GM19099 (cell line): ENCODE data around the gene LMF1.

ENCODE experiments used
- POLR2A ChIP-seq: IDR thresholded peaks from 3 replicates; pipeline ENCODE4 v1.6.1; 2011; ENCODE audit warnings: low read depth; ENCODE audit not compliant: insufficient read length; ENCODE audit errors: extremely low read depth

LMF1 gene

DNA sequence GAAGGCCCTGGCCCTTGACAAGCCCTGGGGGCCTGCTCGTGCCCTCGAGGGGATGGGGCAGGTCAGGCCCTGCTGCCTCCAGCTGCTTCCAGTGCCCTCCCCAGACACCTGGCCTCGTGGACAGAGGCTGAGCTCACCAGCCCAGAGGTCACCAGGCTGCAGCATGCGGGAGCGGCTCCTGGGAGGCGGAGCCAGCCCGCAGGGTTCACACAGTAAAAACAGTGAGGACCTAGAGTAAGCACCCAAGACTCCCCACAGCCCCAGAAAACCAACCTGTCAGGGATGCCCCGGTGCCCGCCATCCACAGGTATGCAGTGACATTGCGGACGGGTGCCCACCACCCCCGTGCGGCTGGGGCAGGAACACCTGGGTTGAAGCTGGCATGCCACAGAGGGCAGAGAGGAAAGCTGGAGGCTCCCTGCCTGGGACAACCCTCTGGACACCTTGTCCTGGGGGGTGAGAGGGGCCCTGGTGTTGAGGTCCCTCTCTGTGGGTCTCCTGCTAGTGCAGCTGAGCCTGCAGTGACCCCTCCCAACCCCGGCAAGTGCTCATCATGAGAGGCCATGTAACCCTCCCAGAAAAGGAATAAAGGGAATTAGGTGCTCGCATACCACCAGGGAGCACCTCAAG is 62.1 kb downstream of the LMF1 start:
- TF ChIP-seq POLR2A = no peak

DNA sequence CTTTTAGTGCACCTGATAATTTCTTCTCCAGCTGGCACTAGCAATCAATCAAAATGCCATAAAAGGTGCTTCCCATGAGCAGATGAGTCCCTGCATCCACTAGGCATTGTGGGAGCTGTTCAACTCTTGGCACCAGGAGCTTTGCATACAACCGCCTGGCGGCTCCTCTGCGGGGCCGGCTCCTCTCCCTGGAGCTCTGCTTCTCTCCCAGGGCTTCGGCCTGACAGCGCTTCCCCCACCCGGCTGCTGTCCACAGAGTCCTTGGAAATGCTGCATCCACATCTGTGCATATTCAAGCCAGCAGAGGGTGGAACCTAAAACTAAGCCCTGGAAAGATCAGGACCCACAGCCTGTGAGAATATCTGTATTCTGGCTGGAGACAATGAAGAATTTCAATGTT is 62.9 kb downstream of the LMF1 start:
- no peak for TF ChIP-seq POLR2A

DNA sequence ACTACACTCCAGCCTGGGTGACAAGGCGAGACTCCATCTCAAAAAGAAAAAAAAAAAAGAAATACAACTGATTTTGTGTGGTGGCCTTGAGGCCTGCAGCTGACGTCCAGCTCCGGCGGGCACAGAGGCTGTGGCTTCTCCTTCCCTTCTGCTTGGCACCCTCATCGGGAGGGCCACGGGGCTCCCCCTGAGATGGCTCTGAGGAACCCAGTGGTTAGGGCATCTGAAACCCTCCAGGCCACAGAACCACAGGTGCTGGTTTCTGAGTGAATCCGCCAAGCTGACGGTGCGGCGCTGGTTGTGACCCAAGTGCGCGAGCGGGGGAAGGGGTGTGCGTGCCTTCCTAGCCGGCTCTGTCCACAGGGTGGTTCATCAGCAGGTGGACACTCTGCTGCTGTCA is 63.4 kb downstream of the LMF1 start:
- no peak for TF ChIP-seq POLR2A

DNA sequence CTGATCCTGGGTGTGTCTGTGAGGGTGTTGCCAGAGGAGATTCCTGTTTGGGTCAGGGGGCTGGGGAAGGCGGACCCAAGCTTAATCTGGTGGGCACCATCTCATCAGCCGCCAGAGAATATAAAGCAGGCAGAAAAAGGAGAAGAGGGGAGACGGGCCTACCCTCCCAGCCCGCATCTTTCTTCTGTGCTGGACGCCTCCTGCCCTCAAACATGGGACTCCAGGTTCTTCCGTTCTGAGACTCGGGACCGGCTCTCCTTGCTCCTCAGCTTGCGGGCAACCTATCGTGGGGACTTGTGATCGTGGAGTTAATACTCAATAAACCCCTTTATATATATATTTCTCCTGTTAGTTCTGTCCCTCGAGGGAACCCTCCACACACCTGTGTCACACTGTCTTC is 64.5 kb downstream of the LMF1 start:
- TF ChIP-seq POLR2A = no peak

DNA sequence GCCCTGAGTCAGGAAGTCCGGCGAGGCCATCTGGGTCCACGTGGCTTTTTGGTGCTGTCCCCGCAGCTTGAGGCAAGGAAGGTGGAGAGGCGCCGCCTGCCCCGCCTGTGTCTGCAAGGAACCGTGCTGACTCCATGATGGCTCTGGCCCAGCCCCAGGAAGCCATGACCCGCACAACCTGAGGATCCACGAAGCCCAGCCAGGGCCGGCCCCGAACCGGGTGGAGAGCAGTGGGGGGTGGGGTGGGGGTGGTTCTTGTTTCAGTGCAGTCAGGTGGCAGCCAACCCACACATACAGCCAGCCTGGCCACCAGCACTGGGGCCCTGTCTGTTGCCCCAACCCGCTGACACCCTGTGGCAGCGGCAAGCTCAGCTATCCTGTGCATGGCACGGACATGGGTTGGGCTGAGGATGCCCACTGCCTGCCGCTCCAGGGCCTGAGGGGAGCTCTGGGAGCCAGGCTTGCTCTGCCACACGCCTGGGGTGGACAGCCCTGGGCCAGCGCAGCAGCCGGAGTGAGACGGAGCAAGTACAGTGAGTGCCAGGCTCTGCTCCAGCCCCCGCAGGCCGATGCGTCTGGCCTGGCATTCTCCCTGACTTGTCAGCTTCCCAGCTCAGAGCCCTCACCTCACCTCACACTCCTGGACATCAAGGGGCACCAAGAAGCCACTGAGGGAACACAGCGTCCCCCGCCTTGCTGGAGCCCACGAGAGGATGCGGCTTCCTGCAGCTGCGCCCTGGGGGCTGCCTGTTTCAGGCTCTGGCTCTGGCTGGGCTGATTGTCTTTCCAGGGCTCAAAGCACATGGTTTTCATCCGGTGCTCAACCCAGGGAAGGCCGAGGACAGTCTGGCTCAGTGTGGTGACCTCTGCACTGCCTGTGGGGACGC is 68.8 kb downstream of the LMF1 start:
- no peak for TF ChIP-seq POLR2A

DNA sequence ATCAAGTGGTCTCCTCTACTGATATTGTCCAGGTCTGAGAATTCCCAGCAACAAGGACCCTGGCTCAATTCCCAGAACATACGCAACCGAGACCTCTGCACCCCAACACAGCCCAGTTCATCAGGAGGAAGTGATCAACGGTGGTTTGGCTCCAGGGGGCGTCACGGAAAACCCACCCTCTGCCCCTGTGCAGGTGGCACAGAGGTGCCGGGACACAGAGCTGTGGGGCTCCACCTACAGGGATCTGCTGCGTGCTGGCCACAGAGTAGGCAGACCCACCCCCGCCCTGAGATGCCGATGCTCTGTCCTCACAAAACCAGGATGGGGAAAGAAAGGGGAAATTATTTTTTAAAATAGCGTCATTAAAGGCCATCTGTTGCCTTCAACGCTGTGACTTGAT is 69.6 kb downstream of the LMF1 start:
- no peak for TF ChIP-seq POLR2A

DNA sequence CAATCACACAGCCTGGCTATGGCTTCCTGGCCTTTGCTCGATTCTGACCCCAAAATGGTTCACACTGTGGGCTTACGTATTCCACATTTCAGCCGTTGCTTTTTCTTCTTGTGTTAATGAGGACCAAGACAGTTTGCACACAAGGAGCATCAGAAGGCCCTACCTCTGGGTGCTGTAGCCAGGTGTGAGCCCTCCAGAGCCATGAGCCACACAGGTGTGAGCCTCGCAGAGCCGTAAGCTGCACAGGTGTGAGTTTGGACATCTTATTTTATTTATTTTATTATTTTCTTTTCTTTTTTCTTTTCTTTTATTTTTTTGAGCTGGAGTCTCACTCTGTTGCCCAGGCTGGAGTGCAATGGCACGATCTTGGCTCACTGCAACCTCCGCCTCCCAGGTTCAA is 70.6 kb downstream of the LMF1 start:
- no peak for TF ChIP-seq POLR2A

DNA sequence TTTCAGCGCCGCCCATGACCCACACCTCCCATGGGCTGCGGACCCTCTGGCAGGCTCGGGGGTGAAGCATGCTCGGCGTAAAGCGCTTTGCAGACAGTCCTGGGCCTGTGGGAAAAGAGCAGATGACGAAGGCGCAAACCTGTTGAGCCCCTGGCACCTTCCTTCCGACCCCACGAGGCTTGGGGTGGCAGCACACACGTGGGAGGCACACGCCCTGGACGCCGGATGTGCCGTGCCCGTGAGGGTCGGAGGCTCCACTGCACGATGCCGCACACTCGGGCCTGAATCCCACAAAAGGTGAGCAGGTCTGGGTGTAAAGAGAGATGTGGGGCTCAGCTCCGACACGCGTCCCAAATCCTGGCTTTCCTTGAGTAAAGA is 71.1 kb downstream of the LMF1 start:
- TF ChIP-seq POLR2A = no peak

DNA sequence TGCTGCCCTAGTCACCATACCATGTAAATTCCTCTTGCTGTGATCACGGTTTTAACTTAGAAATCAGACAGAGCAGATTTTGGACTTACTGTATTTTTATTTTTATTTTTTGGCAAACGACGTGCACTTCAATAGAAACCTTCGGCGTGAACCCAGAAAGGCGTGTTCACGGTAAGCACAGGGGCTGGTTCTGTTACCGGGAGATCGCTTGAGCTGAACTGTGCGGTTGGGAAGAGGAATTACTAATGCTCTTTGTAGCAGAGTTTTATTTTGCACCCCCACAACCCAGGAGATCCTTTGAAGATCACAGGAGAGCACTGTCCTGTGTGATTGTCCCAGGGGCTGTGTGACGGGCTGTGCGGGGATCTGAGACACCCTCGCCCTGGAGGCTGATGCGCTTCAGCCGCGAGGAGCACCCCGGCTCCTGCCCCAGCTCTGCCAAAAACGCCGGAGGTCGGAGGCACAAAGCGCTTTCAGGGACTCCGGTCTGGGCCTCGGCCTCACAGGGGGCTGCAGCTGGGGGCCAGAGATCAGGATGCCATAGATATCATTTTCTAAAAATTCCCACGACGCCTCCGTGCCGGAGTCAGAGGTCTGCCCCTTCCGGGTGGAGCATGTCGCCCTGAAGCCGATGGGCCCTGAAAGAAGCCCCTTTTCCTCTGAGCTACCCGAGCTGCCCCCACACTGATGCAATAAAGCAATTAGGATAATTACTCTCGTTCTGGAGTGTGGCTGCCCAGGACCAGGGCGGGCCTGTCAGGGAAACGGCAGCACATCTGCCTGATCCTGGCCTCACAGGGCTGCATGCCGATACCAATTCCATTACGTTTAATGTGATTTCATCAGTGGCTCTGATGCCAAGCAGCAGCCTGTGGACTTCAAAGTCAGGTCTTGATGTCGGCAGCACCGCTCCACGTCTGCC is 71.8 kb downstream of the LMF1 start:
- TF ChIP-seq POLR2A = no peak

DNA sequence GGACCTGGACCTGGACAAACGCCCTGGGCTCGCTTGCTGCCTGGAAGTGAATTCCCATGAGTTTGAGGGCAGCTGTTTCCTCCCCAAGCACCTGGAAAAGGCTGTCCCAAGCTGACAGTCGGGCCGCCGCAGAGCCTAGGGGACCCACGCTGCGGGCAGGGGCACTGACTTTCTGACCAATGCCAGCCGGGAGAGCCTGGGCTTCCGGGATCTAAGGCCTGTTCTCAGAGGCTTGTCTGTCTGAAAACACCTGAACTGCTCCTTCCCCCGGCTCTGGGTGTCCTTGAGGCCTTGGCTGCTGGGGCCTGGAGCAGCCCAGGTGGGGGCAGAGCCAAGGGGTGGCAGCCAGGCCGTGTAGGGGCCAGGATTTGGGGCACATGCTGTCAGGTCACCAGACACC is 72.6 kb downstream of the LMF1 start:
- TF ChIP-seq POLR2A = no peak

DNA sequence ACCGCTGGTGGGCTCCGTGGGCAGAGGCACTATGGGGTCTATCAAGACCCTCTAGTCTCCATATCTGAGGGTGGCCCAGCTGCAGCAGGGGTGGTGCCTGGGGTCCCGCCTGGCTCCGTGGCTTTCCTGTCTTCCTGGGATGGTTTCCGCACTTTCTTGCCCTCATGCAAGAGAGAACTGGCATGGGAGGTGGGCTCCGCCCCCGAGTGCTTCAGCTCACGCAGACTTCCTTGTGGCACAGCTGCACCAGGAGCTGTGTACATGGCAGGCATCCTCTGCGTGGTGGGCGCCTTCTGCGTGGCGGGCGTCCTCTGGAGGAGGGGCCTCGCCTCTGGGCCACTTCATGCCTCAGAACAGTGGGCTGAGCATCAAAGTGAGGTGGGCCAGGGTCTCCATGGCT is 73.1 kb downstream of the LMF1 start:
- TF ChIP-seq POLR2A = no peak

DNA sequence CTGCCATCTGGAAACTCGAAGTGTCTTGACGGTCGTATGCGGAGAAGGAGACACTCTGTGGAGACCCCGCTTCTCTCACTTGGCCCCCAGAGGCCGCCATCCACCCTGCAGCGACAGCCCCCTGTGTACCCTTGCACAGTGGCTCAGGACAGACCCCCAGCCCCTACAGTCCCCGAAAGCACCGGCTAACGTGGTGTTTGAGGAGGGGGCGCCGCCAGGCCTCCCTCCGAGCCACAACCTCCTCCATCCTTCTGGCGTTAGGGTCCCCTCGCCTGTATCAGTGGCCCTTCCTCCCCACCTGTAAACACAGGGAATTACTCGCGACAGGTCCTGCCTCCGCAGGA is 73.6 kb downstream of the LMF1 start:
- TF ChIP-seq POLR2A = no peak

DNA sequence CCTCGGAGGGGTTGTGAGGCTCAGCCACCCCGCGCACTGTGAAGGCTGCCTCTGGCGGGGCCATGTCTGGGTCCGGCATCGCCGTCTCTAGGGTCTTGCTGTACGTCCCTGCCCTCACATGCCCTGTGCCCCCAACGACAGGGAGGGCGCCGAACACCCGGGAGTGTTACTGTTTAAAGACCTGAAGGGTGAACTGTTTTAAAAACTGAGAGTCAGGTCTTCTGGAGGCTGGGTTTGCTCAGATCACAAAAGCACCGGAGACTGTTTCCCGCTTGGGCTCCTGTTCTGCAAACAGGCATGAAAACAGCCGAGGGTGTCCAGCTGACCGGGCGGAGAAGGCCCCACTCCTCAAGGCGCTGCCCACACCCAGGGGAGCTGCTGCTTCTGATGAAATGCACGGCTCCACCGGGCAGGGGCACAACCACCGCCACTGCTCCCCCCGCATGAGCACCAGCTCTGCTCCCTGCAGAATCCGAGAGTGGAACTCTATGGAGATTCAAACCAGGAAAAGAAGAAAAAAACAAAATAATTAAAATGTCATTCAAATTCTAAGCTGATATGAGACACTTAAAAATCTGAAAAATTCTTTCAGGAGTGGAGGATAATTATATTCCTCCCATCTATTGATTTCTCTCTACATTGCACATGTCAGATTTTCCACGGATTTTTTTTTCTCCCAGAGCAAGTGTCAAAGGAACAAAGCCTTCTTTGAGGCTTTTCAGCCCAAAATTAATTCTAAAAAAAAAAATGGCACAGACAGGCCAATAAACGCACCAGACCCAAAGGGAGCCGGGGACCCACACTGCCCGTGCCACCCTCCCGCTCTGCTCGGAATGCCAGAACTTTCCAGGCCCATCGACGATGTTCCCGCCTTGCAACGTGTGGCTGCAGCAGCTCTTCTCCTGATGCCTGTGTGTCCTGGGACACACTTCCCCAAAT is 74.3 kb downstream of the LMF1 start:
- no peak for TF ChIP-seq POLR2A

DNA sequence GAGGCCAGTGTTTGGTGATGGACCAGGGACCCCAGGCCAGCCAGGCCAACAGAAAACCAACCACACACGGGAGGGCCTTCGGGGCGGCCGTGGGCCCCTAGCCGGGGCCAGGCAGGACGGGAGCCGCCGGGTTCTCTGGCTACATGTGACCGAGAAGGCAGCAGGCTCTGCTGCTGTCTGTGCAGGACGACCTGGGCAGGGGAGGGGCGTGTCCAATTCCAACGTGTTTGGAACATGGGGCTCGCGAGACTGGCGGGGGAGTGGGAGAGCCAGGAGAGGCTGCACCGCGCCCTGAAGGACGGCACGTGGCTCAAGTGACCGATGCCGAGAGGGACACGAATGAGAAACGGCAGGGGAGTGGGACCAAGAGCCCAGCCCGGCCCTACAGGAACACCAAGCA is 75.4 kb downstream of the LMF1 start:
- no peak for TF ChIP-seq POLR2A

DNA sequence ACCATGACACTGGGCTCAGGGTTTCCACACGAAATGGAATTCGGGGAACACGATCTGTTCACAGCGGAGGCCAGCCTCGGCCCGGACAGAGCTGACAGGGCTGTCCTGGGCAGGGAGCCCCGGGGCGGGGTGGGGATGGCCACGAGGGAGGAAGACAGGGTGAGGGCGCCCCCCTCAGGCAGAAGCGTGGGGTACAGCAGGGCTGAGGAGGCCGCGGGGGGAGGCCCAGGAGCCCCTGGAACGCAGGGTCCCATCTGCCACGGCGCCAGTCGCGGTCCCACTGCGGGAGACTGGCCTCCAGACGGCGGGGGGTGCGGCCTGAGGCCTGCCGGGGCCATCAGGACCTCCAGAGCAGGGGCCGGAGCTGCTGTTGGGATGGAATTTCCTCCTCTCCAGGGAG is 75.9 kb downstream of the LMF1 start:
- TF ChIP-seq POLR2A = no peak

DNA sequence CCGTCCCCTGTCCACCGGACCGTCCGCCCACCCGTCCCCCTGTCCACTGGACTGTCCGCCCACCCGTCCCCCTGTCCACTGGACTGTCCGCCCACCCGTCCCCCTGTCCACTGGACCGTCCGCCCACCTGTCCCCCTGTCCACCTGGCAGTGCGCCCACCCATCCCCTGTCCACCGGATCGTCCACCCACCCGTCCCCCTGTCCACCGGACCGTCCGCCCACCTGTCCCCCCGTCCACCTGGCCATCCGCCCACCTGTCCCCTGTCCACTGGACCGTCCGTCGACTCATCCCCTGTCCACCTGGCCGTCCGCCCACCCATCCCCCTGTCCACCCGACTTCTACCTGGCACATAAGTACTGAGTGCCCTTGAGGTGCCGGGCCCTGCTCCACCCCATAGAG is 76.6 kb downstream of the LMF1 start:
- TF ChIP-seq POLR2A = no peak
